A549 (cell line): ENCODE results near the gene PITX3. TPM values are rescaled to one million over a fixed set of nuclear protein-coding genes. Genes with fewer than 3 reads are reported as not detected.

Experiments
- ATAC-seq, 2 experiments: fragments of 200-7000 bp in 1 of 2; fragments of >200 bp in 1 of 2; cut with Nextera tagmentation in 1 of 2; cut with Tn5 transposase in 1 of 2; 3 replicates each; pipeline versions ENCODE4 v1.8.0 to v1.9.1; 2018 to 2020; ENCODE audit warnings: mild to moderate bottlenecking in 1 of 2, moderate library complexity in 1 of 2
- CTCF ChIA-PET: fragments of 300-600 bp; sonication (Branson Sonifier 250); formaldehyde crosslinking; extraction: SDS; loops from one replicate; lab custom pipeline; 2021; ENCODE audit warnings: antibody characterized with exemption, inconsistent platforms; lab: Yijun Ruan, JAX
- POLR2A ChIA-PET: fragments of 350-600 bp; formaldehyde crosslinking; extraction: SDS; loops from one replicate; lab custom pipeline; 2021; ENCODE audit warnings: antibody characterized with exemption, inconsistent platforms; lab: Yijun Ruan, JAX
- DNase-seq, 2 experiments: peaks; one replicate each; pipeline versions ENCODE4 v3.0.0 to v3.0.0-alpha.2; 2011 to 2016; ENCODE audit warnings: low read depth in 1 of 2, low spot score in 1 of 2
- FAIRE-seq: peaks from 2 replicates; lab custom pipeline; 2011; peaks lifted over from hg19 to GRCh38; lab: Jason Lieb, UNC
- H3K27ac ChIP-seq, 2 experiments: fragments of >200 bp; sonication (Bioruptor Twin); formaldehyde crosslinking; 3 replicates each; pipeline ENCODE4 v1.5.1; 2016 to 2017
- H3K4me1 ChIP-seq: fragments of >200 bp; sonication (Bioruptor Twin); formaldehyde crosslinking; 3 replicates; pipeline ENCODE4 v1.6.1; 2016
- H3K4me2 ChIP-seq: fragments of >200 bp; sonication (Bioruptor Twin); formaldehyde crosslinking; 3 replicates; pipeline ENCODE4 v1.6.1; 2016
- H3K4me3 ChIP-seq: fragments of >200 bp; sonication (Bioruptor Twin); formaldehyde crosslinking; 3 replicates; pipeline ENCODE4 v1.5.1; 2016
- H3K9me3 ChIP-seq: fragments of >200 bp; sonication (Bioruptor Twin); formaldehyde crosslinking; 3 replicates; pipeline ENCODE4 v1.6.1; 2016
- CHD4 ChIP-seq: fragments of 200-600 bp; sonication (generic); IDR thresholded peaks from 2 replicates; pipeline ENCODE4 v1.6.1; 2016; ENCODE audit warnings: antibody characterized with exemption, mild to moderate bottlenecking, borderline replicate concordance
- FOSL2 ChIP-seq, 2 experiments: fragments of 450-650 bp in 1 of 2; fragments of >200 bp in 1 of 2; sonication (Bioruptor Twin) in 1 of 2; formaldehyde crosslinking; IDR thresholded peaks; 2 replicates each; pipeline versions ENCODE4 v1.5.0 to v1.6.1; 2016 to 2020; ENCODE audit warnings: mild to moderate bottlenecking in 1 of 2, moderate library complexity in 1 of 2
- HOXB13 ChIP-seq: fragments of 250-450 bp; sonication (Bioruptor Pico); IDR thresholded peaks from 2 replicates; pipeline ENCODE4 v1.5.0; 2020; ENCODE audit warnings: low read depth, mild to moderate bottlenecking, moderate library complexity
- KDM1A ChIP-seq: fragments of 200-600 bp; sonication (generic); IDR thresholded peaks from 2 replicates; pipeline ENCODE4 v1.6.1; 2016; ENCODE audit warnings: low read depth, mild to moderate bottlenecking
- MYC ChIP-seq: IDR thresholded peaks from 2 replicates; pipeline ENCODE4 v1.6.1; 2012; ENCODE audit warnings: mild to moderate bottlenecking, inconsistent platforms, low read length, improper control_type of control experiment, borderline replicate concordance
- NFE2L2 ChIP-seq: fragments of 150-350 bp; conservative IDR thresholded peaks from 2 replicates; pipeline ENCODE4 v1.6.1; 2014; ENCODE audit warnings: low read length
- POLR2AphosphoS2 ChIP-seq: conservative IDR thresholded peaks from 2 replicates; pipeline ENCODE4 v1.6.1; 2012; ENCODE audit warnings: low read length, improper control_type of control experiment, inconsistent platforms
- RAD21 ChIP-seq, 2 experiments: fragments of >200 bp in 1 of 2; sonication (Bioruptor Twin) in 1 of 2; formaldehyde crosslinking in 1 of 2; IDR thresholded peaks in 1 of 2; conservative IDR thresholded peaks in 1 of 2; 2 replicates in 1 of 2; 3 replicates in 1 of 2; pipeline ENCODE4 v1.6.1; 2012 to 2018; ENCODE audit warnings: inconsistent platforms in 1 of 2
- RNF2 ChIP-seq: fragments of 200-600 bp; sonication (generic); IDR thresholded peaks from 2 replicates; pipeline ENCODE4 v1.6.1; 2016; ENCODE audit warnings: low read depth, mild to moderate bottlenecking, antibody characterized with exemption, moderate library complexity, borderline replicate concordance
- TP53 ChIP-seq: fragments of 250-450 bp; sonication (Bioruptor Pico); IDR thresholded peaks from 2 replicates; pipeline ENCODE4 v1.5.0; 2021; ENCODE audit warnings: mild to moderate bottlenecking, moderate library complexity
- ZNF302 ChIP-seq: fragments of 250-450 bp; sonication (Bioruptor Pico); IDR thresholded peaks from 2 replicates; pipeline ENCODE4 v1.9.0; 2021; ENCODE audit warnings: inconsistent platforms, mild to moderate bottlenecking, moderate library complexity
- ZSCAN20 ChIP-seq: fragments of 250-450 bp; sonication (Bioruptor Pico); IDR thresholded peaks from 2 replicates; pipeline ENCODE4 v1.8.0; 2022; ENCODE audit warnings: mild to moderate bottlenecking, moderate library complexity
- WGBS: methylation state at CpG from one replicate; pipeline ENCODE4 v1.1.6; 2017; ENCODE audit errors: missing lambda C conversion rate; 5-methylcytosine and 5-hydroxymethylcytosine counted together
- polyA plus RNA-seq, 4 experiments: library from polyadenylated mRNA; depleted of rRNA in 3 of 4; stranded (reverse); fragments of >200 nt; fragmentation: RNase III in 1 of 4; extraction: RNeasy Plus Mini Kit Qiagen cat#74134 plus additional on column Dnase treatment in 1 of 4; gene quantifications; 2 replicates in 3 of 4; 3 replicates in 1 of 4; pipeline ENCODE4 v1.2.3, GENCODE V29; 2011 to 2017
- TF ChIP-seq, protein P1 (sequence below): fragments of 250-450 bp; sonication (Bioruptor Pico); IDR thresholded peaks from 2 replicates; pipeline ENCODE4 v1.5.0; 2021; ENCODE audit warnings: mild to moderate bottlenecking, moderate library complexity, borderline replicate concordance
- TF ChIP-seq, protein P2 (sequence below): IDR thresholded peaks from 2 replicates; pipeline ENCODE4 v1.6.1; 2012; ENCODE audit warnings: low read depth, borderline replicate concordance
- TF ChIP-seq, protein P3 (sequence below): IDR thresholded peaks from 2 replicates; pipeline ENCODE4 v1.6.1; 2012

Gene PITX3
- polyA plus RNA-seq, 2 of the 4 experiments (the other 2 are of a cell fraction) = 0.09 TPM; not detected in 1

DNA sequence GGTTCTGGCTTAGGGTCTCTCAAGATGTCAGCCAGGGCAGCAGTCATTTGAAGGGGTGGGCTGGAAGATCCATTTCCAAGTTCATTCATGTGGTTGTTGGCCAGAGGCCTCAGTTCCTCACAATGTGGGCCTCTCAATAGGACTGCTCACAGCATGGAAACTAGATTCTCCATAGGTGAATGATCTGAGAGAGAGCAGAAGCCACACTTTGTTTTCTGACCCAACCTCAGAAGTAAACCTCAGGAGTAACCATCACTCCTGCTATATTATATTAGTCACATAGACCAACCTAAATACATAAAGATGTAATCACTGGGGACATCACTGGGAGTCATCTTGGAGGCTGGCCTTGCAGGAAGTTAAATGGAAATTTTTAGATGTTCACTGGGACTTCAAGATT lies 46.2 kb upstream of the PITX3 start (continued):
- TF ChIP-seq, protein P1, sequence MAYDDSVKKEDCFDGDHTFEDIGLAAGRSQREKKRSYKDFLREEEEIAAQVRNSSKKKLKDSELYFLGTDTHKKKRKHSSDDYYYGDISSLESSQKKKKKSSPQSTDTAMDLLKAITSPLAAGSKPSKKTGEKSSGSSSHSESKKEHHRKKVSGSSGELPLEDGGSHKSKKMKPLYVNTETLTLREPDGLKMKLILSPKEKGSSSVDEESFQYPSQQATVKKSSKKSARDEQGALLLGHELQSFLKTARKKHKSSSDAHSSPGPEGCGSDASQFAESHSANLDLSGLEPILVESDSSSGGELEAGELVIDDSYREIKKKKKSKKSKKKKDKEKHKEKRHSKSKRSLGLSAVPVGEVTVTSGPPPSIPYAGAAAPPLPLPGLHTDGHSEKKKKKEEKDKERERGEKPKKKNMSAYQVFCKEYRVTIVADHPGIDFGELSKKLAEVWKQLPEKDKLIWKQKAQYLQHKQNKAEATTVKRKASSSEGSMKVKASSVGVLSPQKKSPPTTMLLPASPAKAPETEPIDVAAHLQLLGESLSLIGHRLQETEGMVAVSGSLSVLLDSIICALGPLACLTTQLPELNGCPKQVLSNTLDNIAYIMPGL (CRISPR knock-in tag) = no peak
- TF ChIP-seq CHD4 = no peak
- TF ChIP-seq ZSCAN20 (CRISPR knock-in tag) = no peak

DNA sequence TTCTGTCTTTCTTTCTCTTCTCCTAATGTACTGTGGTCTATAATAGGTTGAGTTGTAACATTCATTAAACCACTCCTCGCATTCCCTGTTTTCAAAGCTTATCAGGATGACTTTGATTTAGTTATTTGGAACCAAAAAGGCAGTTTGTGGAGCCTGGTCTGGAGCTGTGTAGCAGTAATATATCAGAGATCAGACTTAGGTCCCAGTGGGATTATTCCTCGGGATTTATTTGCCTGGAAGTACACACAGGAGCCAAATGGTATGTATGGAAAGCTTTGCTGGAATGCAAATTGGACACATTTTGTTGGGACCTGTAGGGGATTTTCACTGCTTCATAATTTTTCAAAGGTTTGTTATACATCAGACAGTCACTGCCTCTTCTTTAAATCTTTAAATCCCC lies 44.9 kb upstream of the PITX3 start:
- H3K4me2 ChIP-seq = no peak overlapping the region
- ChIA-PET POLR2A (no interaction called here), CTCF (interaction anchor here (0.6 to 2.8 kb wide), 6 partner anchors 11 to 276 kb away, joined by 3 to 8 read pairs (median 4); partner anchors contain the start of gene PITX3)
- TF ChIP-seq POLR2AphosphoS2 (no peak), HOXB13 (no peak), TP53 (CRISPR knock-in tag) (no peak)
- no peak overlapping the region for H3K4me3 ChIP-seq
- ATAC-seq = no peak
- 80% methylated on average over 2 of the region's 2 CpGs for WGBS
- FAIRE-seq = no peak
- H3K9me3 ChIP-seq = no peaks in the 10 kb centered on the region
- H3K4me1 ChIP-seq = no peaks in the 10 kb centered on the region
- no peak for DNase-seq
- no peak overlapping the region for H3K27ac ChIP-seq

DNA sequence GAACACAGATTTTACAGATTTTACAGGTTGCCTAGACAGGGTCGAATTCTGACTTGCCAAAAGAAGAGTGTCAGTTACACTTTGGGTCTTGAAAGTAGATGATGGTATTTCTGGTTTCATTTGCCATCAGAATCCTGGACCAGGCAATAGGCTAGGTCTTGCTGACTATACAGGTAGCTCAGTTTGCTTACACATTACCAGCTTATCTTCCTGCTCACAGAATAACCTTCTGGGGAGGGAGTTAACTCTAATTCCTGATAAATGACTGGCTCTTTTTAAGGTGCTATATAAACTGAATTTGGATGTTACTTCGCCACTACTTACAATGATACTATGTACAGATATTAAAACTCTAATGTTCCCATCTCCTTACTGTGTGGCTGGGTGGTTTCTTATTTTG lies 43.8 kb upstream of the PITX3 start:
- Histone ChIP-seq H3K4me2 (no peak overlapping the region), H3K9me3 (no peaks in the 10 kb centered on the region), H3K27ac (no peak overlapping the region), H3K4me1 (no peaks in the 10 kb centered on the region), H3K4me3 (no peak overlapping the region)
- ChIA-PET CTCF (interaction anchor here (0.6 to 2.8 kb wide), 7 partner anchors 9 to 914 kb away, joined by 3 to 8 read pairs (median 3); no protein-coding TSS in a partner anchor), POLR2A (no interaction called here)
- ATAC-seq = no peak
- TF ChIP-seq MYC (no peak), FOSL2 (IDR thresholded peaks at IDR 0.05) (no peak), FOSL2 (CRISPR knock-in tag; IDR thresholded peaks at IDR 0.05) (no peak), ZSCAN20 (CRISPR knock-in tag) (no peak), KDM1A (no peak), ZNF302 (no peak), RNF2 (no peak), RAD21 (conservative IDR thresholded peaks at IDR 0.05 in 1 of 2, IDR thresholded peaks at IDR 0.05 in 1 of 2) (no peak), NFE2L2 (no peak)
- TF ChIP-seq, protein P2, sequence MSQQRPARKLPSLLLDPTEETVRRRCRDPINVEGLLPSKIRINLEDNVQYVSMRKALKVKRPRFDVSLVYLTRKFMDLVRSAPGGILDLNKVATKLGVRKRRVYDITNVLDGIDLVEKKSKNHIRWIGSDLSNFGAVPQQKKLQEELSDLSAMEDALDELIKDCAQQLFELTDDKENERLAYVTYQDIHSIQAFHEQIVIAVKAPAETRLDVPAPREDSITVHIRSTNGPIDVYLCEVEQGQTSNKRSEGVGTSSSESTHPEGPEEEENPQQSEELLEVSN = no peak
- TF ChIP-seq, protein P1 (CRISPR knock-in tag) = no peak
- TF ChIP-seq, protein P3, sequence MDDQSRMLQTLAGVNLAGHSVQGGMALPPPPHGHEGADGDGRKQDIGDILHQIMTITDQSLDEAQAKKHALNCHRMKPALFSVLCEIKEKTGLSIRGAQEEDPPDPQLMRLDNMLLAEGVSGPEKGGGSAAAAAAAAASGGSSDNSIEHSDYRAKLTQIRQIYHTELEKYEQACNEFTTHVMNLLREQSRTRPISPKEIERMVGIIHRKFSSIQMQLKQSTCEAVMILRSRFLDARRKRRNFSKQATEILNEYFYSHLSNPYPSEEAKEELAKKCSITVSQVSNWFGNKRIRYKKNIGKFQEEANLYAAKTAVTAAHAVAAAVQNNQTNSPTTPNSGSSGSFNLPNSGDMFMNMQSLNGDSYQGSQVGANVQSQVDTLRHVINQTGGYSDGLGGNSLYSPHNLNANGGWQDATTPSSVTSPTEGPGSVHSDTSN = no peak
- DNase-seq = no peak
- 71% methylated on average over 2 of the region's 2 CpGs for WGBS
- no peak for FAIRE-seq
